H9 (cell line): ENCODE results near the gene MED23. TPM values are rescaled to one million over a fixed set of nuclear protein-coding genes. Genes with fewer than 3 reads are reported as not detected.

Experiments used
- DNase-seq: peaks from one replicate; pipeline ENCODE4 v3.0.0-alpha.2; 2017
- H2AFZ ChIP-seq: one replicate; pipeline ENCODE4 v1.6.1; 2013; ENCODE audit warnings: mild to moderate bottlenecking, low read length, control low read depth, moderate library complexity
- H2AK5ac ChIP-seq: 2 replicates; pipeline ENCODE4 v1.6.1; 2013; ENCODE audit warnings: low read length, control low read depth, mixed read lengths; ENCODE audit not compliant: insufficient read length
- H2BK120ac ChIP-seq: one replicate; pipeline ENCODE4 v1.6.1; 2013; ENCODE audit warnings: low read depth, mild to moderate bottlenecking, low read length, control low read depth, inconsistent platforms; ENCODE audit not compliant: poor library complexity, severe bottlenecking
- H2BK12ac ChIP-seq: 2 replicates; pipeline ENCODE4 v1.6.1; 2013; ENCODE audit warnings: low read length, control low read depth, mixed read lengths, low read depth; ENCODE audit not compliant: insufficient read length
- H2BK15ac ChIP-seq: 2 replicates; pipeline ENCODE4 v1.6.1; 2013; ENCODE audit warnings: low read depth, low read length, control low read depth
- H2BK20ac ChIP-seq: one replicate; pipeline ENCODE4 v1.6.1; 2013; ENCODE audit warnings: low read depth, mild to moderate bottlenecking, low read length, control low read depth, inconsistent platforms; ENCODE audit not compliant: poor library complexity, severe bottlenecking
- H2BK5ac ChIP-seq: 2 replicates; pipeline ENCODE4 v1.6.1; 2013; ENCODE audit warnings: low read length, control low read depth, mixed read lengths; ENCODE audit not compliant: insufficient read length
- H3K14ac ChIP-seq: 2 replicates; pipeline ENCODE4 v1.6.1; 2013; ENCODE audit warnings: low read length, control low read depth; ENCODE audit not compliant: insufficient read depth
- H3K18ac ChIP-seq: 2 replicates; pipeline ENCODE4 v1.6.1; 2013; ENCODE audit warnings: low read depth, mild to moderate bottlenecking, mixed read lengths, low read length, control low read depth; ENCODE audit not compliant: insufficient read length
- H3K23ac ChIP-seq: 2 replicates; pipeline ENCODE4 v1.6.1; 2013; ENCODE audit warnings: low read length, control low read depth, mixed read lengths, low read depth; ENCODE audit not compliant: insufficient read length
- H3K23me2 ChIP-seq: 2 replicates; pipeline ENCODE4 v1.6.1; 2013; ENCODE audit warnings: low read depth, mild to moderate bottlenecking, mixed read lengths, low read length, control low read depth; ENCODE audit not compliant: insufficient read length, poor library complexity, severe bottlenecking
- H3K27ac ChIP-seq: 2 replicates; pipeline ENCODE4 v1.5.1; 2013; ENCODE audit warnings: low read length, control low read depth, mixed read lengths, low read depth; ENCODE audit not compliant: insufficient read length
- H3K27me3 ChIP-seq: 2 replicates; pipeline ENCODE4 v1.6.1; 2013; ENCODE audit warnings: low read length, control low read depth, inconsistent platforms; ENCODE audit not compliant: insufficient read depth
- H3K4ac ChIP-seq: 2 replicates; pipeline ENCODE4 v1.6.1; 2013; ENCODE audit warnings: low read depth, mild to moderate bottlenecking, control low read depth, inconsistent platforms, low read length, moderate library complexity
- H3K4me1 ChIP-seq: 2 replicates; pipeline ENCODE4 v1.6.1; 2013; ENCODE audit warnings: low read length, control low read depth, inconsistent platforms; ENCODE audit not compliant: insufficient read depth
- H3K4me2 ChIP-seq: 2 replicates; pipeline ENCODE4 v1.6.1; 2013; ENCODE audit warnings: low read length, control low read depth, mixed read lengths; ENCODE audit not compliant: insufficient read length, insufficient read depth
- H3K56ac ChIP-seq: 2 replicates; pipeline ENCODE4 v1.6.1; 2013; ENCODE audit warnings: low read depth, mild to moderate bottlenecking, mixed read lengths, low read length, control low read depth; ENCODE audit not compliant: insufficient read length
- H3K79me1 ChIP-seq: 2 replicates; pipeline ENCODE4 v1.6.1; 2013; ENCODE audit warnings: low read depth, mild to moderate bottlenecking, moderate library complexity, low read length, control low read depth, inconsistent platforms; ENCODE audit not compliant: insufficient read depth, poor library complexity, severe bottlenecking
- H3K79me2 ChIP-seq: 2 replicates; pipeline ENCODE4 v1.6.1; 2013; ENCODE audit warnings: low read length, control low read depth, inconsistent platforms; ENCODE audit not compliant: insufficient read depth
- H3K9ac ChIP-seq: 2 replicates; pipeline ENCODE4 v1.6.1; 2013; ENCODE audit warnings: low read length, control low read depth, mixed read lengths; ENCODE audit not compliant: insufficient read length; ENCODE audit errors: extremely low read depth
- H3K9me3 ChIP-seq: one replicate; pipeline ENCODE4 v1.6.1; 2013; ENCODE audit warnings: low read depth, low read length, inconsistent platforms; ENCODE audit not compliant: control insufficient read depth
- H3T11ph ChIP-seq: one replicate; pipeline ENCODE4 v1.6.1; 2013; ENCODE audit warnings: mild to moderate bottlenecking, low read length, control low read depth, inconsistent platforms
- H4K20me1 ChIP-seq: one replicate; pipeline ENCODE4 v1.6.1; 2013; ENCODE audit not compliant: control insufficient read depth, insufficient read length, insufficient read depth
- H4K5ac ChIP-seq: 2 replicates; pipeline ENCODE4 v1.6.1; 2013; ENCODE audit warnings: low read depth, mild to moderate bottlenecking, mixed read lengths, low read length, control low read depth; ENCODE audit not compliant: insufficient read length
- H4K8ac ChIP-seq: replicated peaks from 2 replicates; pipeline ENCODE4 v1.6.1; 2013; ENCODE audit warnings: low read length, control low read depth, mixed read lengths, low read depth; ENCODE audit not compliant: insufficient read length
- H4K91ac ChIP-seq: 2 replicates; pipeline ENCODE4 v1.6.1; 2013; ENCODE audit warnings: low read depth, mild to moderate bottlenecking, moderate library complexity, mixed read lengths, low read length, control low read depth; ENCODE audit not compliant: insufficient read length
- H3K27ac Mint-ChIP-seq, 3 experiments: 2 replicates in 2 of 3; 3 replicates in 1 of 3; pipeline ENCODE4 v1.8.0; 2020 to 2021; ENCODE audit warnings: mixed read lengths in 3 of 3, mild to moderate bottlenecking in 1 of 3, moderate library complexity in 1 of 3
- H3K27me3 Mint-ChIP-seq: 2 replicates; pipeline ENCODE4 v1.8.0; 2021; ENCODE audit warnings: low read depth, mild to moderate bottlenecking, moderate library complexity, mixed read lengths
- H3K36me3 Mint-ChIP-seq, 3 experiments: 2 replicates in 2 of 3; 3 replicates in 1 of 3; pipeline ENCODE4 v1.8.0; 2020 to 2021; ENCODE audit warnings: low read depth in 3 of 3, mixed read lengths in 3 of 3; ENCODE audit not compliant: insufficient read depth in 1 of 3
- H3K4me1 Mint-ChIP-seq, 2 experiments: 2 replicates each; pipeline ENCODE4 v1.8.0; 2020; ENCODE audit warnings: mixed read lengths in 2 of 2
- H3K4me3 Mint-ChIP-seq, 2 experiments: 2 replicates in 1 of 2; 3 replicates in 1 of 2; pipeline ENCODE4 v1.8.0; 2020 to 2021; ENCODE audit warnings: mild to moderate bottlenecking in 2 of 2, mixed read lengths in 2 of 2, moderate library complexity in 1 of 2
- H3K9me3 Mint-ChIP-seq, 2 experiments: 2 replicates in 1 of 2; 3 replicates in 1 of 2; pipeline ENCODE4 v1.8.0; 2020; ENCODE audit warnings: mild to moderate bottlenecking in 2 of 2, mixed read lengths in 2 of 2, moderate library complexity in 1 of 2
- CTCF ChIP-seq: fragments of 200-600 bp; sonication (generic); conservative IDR thresholded peaks from 3 replicates; pipeline ENCODE4 v1.8.0; 2021; ENCODE audit warnings: antibody characterized with exemption, mild to moderate bottlenecking
- WGBS: extraction: QIAGEN DNeasy Blood & Tissue Kit; methylation state at CpG from one replicate; pipeline ENCODE4 v1.1.7; 2013; ENCODE audit warnings: missing lambda C conversion rate, low lambda C conversion rate, mixed read lengths; ENCODE audit not compliant: insufficient read length; ENCODE audit errors: extremely low coverage; 5-methylcytosine and 5-hydroxymethylcytosine counted together
- total RNA-seq: library from RNA; stranded (reverse); gene quantifications from 2 replicates; pipeline ENCODE4 v1.2.1, GENCODE V29; 2021

Gene MED23
- total RNA-seq, 1 experiment from 2014 or later, result 16.2 TPM

GRCh38 chr6:131552572-131552971 lies 75.5 kb downstream of the MED23 start:
- H3K18ac ChIP-seq, result no peak overlapping the region
- H4K91ac ChIP-seq, result no peak overlapping the region
- H3T11ph ChIP-seq, result no peak overlapping the region
- no CpG with 5 or more reads among the region's 3 CpGs for WGBS
- H3K79me2 ChIP-seq, result no peaks in the 10 kb centered on the region
- no peak for TF ChIP-seq CTCF
- Mint-ChIP-seq H3K27me3 (no peaks in the 10 kb centered on the region; the same call in 1 of the 2 replicates), H3K9me3 (no peaks in the 10 kb centered on the region), H3K4me1 (no peaks in the 10 kb centered on the region), H3K4me3 (no peak overlapping the region), H3K27ac (no peak overlapping the region), H3K36me3 (no peaks in the 10 kb centered on the region)
- H3K4ac ChIP-seq, result no peak overlapping the region
- no peaks in the 10 kb centered on the region for H4K20me1 ChIP-seq
- H2AFZ ChIP-seq, result no peak overlapping the region
- no peak overlapping the region for H3K23ac ChIP-seq
- no peak overlapping the region for H2BK12ac ChIP-seq
- H3K4me1 ChIP-seq, result no peaks in the 10 kb centered on the region
- no peak overlapping the region for H2BK20ac ChIP-seq
- no peak overlapping the region for H4K8ac ChIP-seq
- H3K14ac ChIP-seq, result no peak overlapping the region
- no peaks in the 10 kb centered on the region for H3K27me3 ChIP-seq
- no peak overlapping the region for H2BK15ac ChIP-seq
- DNase-seq, result no peak
- no peak overlapping the region for H3K4me2 ChIP-seq
- no peak overlapping the region for H3K56ac ChIP-seq
- H2BK120ac ChIP-seq, result no peak overlapping the region
- no peaks in the 10 kb centered on the region for H3K79me1 ChIP-seq
- H3K9ac ChIP-seq, result no peak overlapping the region
- H2AK5ac ChIP-seq, result no peak overlapping the region
- no peak overlapping the region for H3K27ac ChIP-seq
- no peaks in the 10 kb centered on the region for H3K9me3 ChIP-seq
- H2BK5ac ChIP-seq, result no peak overlapping the region
- H3K23me2 ChIP-seq, result no peaks in the 10 kb centered on the region
- no peak overlapping the region for H4K5ac ChIP-seq
